GM19372 (cell line): Measurements from ENCODE around the gene COG2.
"Not testable (repeated sequence)": the region's sequence is repeated elsewhere in the genome, so short reads cannot be mapped to it uniquely, and the experiment has no call there.

ENCODE experiments used
- ATAC-seq: cut with Tn5 transposase; IDR thresholded peaks from one replicate; pipeline ENCODE4 v1.9.1; 2021; ENCODE audit warnings: mild to moderate bottlenecking, low read depth, moderate library complexity; ENCODE audit not compliant: unreplicated experiment

Gene COG2

GRCh38 chr1:230698964-230699363, 56.7 kb downstream of the COG2 start:
- ATAC-seq = not testable (repeated sequence)

GRCh38 chr1:230699716-230700115, 57.4 kb downstream of the COG2 start:
- ATAC-seq = no peak

DNA sequence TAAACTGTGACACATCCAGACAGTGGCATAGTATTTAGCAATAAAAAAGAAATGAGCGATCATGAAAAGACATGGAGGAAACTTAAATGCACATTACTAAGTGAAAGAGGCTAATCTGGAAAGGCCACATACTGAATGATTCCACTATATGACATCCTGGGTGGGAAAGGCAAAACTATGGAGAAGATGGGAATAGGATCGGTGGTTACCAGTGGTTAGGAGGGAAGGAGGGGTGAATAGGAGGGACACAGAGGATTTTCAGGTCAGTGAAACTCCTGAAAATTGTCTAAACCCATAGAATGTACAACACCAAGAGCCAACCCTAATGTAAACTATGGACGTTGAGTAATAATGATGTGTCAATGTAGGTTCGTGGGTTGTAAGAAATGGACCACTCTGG, 57.9 kb downstream of the COG2 start:
- no peak for ATAC-seq

- no peak for ATAC-seq
These were observed 59.2 kb downstream of the COG2 start for GRCh38 chr1:230701434-230701833.

- no peak for ATAC-seq
These were observed 59.9 kb downstream of the COG2 start for GRCh38 chr1:230701895-230702768.

- ATAC-seq = no peak
These were observed 60.8 kb downstream of the COG2 start for GRCh38 chr1:230702934-230703678.

- ATAC-seq = no peak
These were observed 61.6 kb downstream of the COG2 start for GRCh38 chr1:230703679-230704385.

DNA sequence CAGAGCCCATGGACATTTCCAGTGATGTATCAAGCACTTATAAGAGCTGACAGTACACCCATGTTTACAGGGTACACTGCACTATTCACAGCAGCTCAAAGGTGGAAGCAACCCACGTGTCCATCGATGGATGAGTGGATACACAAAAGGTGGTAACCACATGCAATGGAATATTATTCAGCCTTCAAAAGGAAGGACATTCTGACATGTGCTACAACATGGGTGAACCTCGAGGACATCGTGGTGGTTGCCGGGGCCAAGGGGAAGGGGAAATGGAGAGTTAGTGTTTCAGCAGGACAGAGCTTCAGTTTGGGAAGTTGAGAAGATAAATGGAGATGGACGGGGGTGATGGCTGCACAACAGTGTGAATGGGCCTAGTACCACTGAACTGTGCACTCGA, 62.5 kb downstream of the COG2 start:
- no peak for ATAC-seq

- no peak for ATAC-seq
These were observed 63.2 kb downstream of the COG2 start for GRCh38 chr1:230705289-230706019.

GRCh38 chr1:230706020-230706699, 63.9 kb downstream of the COG2 start:
- no peak for ATAC-seq

DNA sequence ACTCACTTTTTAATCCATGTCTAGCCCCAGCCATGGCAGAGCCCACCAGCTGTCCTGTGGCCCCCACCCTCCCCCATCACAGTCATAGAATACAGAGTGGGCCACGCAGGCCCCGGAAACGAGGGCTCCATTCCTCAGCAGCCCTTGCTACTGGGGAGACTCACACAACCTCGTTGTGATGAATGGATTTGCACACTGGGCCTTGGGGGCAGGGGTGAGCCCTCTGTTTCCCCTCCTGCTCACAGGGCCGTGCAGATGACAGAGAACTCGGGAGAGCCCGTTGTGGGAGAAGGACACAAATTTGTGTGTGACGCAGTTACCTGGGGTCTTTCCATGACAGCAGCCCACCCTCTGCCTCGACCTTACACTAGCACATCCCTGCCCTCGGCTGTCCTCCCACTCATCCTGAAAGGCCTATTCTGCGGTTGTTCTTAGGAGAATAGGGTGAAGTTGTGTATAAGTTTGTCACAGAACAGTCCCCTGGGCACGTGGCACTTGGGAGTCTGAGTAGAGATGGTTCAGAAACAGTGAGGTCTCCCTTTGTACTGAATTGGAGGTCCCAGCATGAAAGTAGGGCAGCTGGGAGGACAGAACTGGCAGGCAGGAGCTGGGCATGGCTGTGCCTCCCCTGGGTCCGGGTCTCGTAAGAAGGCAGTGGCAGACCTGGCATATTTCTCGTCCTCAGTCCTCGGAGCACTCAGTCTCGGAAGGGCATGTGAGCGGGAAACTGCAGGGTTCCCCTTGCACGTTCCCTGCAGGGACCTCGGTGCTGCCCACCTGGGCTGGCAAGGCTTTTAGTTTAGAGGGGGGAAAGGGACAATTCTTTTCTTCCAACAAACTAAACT, 64.8 kb downstream of the COG2 start:
- no peak for ATAC-seq

GRCh38 chr1:230707732-230708630, 65.7 kb downstream of the COG2 start:
- no peak for ATAC-seq

GRCh38 chr1:230708631-230709580, 66.6 kb downstream of the COG2 start:
- ATAC-seq = no peak

DNA sequence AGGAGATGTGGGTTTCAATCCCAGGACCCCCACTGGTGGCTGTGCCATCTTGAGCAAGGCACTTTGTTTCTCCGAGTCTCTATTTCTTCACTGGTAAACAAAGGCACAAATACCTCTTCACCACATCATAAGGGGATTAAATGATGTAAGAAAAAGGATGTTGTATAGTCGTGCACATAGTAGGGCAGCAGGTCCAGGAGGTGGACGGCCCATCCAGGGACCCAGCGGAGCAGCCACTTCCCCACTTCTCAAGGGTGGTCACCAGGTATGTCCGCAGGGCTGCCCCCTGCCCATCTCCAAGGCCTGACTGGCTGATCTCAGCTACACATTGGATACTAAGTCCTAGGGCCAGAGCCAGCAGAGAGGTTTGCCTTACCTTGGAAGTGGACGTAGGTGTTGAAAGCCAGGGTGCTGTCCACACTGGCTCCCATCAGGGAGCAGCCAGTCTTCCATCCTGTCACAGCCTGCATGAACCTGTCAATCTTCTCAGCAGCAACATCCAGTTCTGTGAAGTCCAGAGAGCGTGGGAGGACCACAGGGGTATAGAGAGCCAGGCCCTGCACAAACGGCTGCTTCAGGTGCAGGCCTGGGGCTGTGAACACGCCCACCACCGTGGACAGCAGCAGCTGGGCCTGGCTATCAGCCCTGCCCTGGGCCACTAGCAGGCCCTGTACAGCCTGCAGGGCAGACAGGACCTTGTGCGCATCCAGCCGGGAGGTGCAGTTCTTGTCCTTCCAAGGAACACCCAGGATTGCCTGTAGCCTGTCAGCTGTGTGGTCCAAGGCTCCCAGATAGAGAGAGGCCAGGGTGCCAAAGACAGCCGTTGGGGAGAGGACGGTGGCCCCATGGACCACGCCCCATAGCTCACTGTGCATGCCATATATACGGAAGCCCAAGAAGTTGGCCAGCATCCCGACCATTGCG, 67.6 kb downstream of the COG2 start:
- ATAC-seq = no peak

DNA sequence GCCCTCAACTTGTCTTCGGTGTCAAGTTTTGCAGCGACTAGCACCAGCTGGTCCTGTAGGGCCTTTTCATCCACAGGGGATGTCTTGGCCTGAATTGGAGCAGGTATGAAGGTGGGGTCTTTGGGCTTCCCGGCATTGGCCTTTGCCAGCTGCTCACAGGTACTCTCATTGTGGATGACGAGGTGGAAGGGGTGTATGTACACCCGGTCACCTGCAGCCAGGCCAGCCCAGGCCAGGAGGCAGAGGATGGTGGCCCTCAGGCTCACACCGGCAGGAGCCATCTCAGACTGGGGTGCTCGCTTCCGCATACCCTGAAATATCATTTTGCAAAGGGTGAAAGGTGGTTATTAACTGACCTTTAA, 68.2 kb downstream of the COG2 start:
- no peak for ATAC-seq

- ATAC-seq = no peak
These were observed 69.0 kb downstream of the COG2 start for GRCh38 chr1:230711245-230711644.
